Measurements from ENCODE around the gene TSEN2.

TSEN2 gene

GRCh38 chr3:12461097-12461649 is 23.1 kb upstream of the TSEN2 start:
- Histone ChIP-seq H3K4me3 (no peak overlapping the region), H3K27ac (no peak overlapping the region)
- DNase-seq (ENCODE audit: low spot score): no peak
- TF ChIP-seq, protein P1, sequence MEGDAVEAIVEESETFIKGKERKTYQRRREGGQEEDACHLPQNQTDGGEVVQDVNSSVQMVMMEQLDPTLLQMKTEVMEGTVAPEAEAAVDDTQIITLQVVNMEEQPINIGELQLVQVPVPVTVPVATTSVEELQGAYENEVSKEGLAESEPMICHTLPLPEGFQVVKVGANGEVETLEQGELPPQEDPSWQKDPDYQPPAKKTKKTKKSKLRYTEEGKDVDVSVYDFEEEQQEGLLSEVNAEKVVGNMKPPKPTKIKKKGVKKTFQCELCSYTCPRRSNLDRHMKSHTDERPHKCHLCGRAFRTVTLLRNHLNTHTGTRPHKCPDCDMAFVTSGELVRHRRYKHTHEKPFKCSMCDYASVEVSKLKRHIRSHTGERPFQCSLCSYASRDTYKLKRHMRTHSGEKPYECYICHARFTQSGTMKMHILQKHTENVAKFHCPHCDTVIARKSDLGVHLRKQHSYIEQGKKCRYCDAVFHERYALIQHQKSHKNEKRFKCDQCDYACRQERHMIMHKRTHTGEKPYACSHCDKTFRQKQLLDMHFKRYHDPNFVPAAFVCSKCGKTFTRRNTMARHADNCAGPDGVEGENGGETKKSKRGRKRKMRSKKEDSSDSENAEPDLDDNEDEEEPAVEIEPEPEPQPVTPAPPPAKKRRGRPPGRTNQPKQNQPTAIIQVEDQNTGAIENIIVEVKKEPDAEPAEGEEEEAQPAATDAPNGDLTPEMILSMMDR (IDR thresholded peaks at IDR 0.05): no peak

GRCh38 chr3:12462159-12462947 is 21.9 kb upstream of the TSEN2 start:
- Histone ChIP-seq H3K4me3 (no peak overlapping the region), H3K27ac (peak overlapping the region in 1 of 2 donors; percentile 43)
- TF ChIP-seq, protein P1 (IDR thresholded peaks at IDR 0.05): no peak
- DNase-seq (ENCODE audit: low spot score): no peak

DNA sequence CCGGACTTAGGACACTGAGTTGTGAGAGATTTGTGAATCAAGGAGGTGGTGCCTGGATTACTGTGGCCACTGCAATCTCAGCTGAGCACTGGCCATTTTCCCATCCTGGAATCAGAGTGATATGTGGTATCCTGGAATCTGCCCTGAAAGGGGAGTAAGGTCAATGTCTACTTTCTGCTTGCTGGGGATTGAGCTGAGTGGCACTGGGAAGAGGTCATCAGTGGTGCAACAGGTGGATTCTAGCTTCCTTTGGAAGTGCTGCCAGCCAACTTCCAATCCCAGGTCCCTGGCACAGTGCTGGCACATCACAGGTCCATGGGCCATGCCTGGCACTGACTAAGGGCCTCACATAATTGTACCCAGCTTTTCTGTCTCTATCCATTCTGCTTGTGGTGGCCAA is 20.6 kb upstream of the TSEN2 start:
- no peak for DNase-seq (ENCODE audit: low spot score)
- Histone ChIP-seq H3K4me3 (no peak overlapping the region), H3K27ac (no peak overlapping the region)
- TF ChIP-seq, protein P1 (IDR thresholded peaks at IDR 0.05): no peak

- Histone ChIP-seq H3K27ac (no peak overlapping the region), H3K4me3 (no peak overlapping the region)
- no peak for DNase-seq (ENCODE audit: low spot score)
- TF ChIP-seq, protein P1 (IDR thresholded peaks at IDR 0.05): no peak
Measured at GRCh38 chr3:12464181-12464580, 20.1 kb upstream of the TSEN2 start.

- DNase-seq (ENCODE audit: low spot score): no peak
- no peak overlapping the region for H3K27ac ChIP-seq
- TF ChIP-seq, protein P1 (IDR thresholded peaks at IDR 0.05): no peak
- no peak overlapping the region for H3K4me3 ChIP-seq
Measured at GRCh38 chr3:12465151-12465835, 19.0 kb upstream of the TSEN2 start.

DNA sequence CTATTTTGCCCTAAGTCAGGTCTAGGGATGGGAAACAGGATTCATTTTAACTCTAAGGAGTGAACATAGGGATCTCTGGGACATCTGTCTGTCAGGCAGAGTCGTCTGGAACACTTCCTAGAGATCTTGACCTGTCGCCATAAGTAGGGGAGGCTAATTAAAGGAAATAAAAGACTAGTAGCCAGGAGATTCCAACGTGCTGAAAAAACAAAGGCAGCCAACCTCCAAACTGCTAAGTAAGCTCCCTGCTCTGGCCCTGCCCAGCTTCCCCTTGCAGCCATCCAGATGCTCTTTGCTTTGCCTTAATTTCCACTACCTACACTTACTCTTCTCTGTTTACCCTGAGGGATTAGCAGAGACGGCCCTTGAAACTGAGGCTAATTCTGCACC is 18.4 kb upstream of the TSEN2 start:
- no peak for DNase-seq (ENCODE audit: low spot score)
- TF ChIP-seq, protein P1 (IDR thresholded peaks at IDR 0.05): no peak
- H3K4me3 ChIP-seq: no peak overlapping the region
- no peak overlapping the region for H3K27ac ChIP-seq

Measured in coronary artery (tissue), 2 donors.